ENCODE measurements around the gene MYBBP1A. TPM values are rescaled to one million over a fixed set of nuclear protein-coding genes. Genes with fewer than 3 reads are reported as not detected.

Gene MYBBP1A
- total and polyA plus RNA-seq, 2 experiments from 2014 or later = 42.4 to 56.4 TPM

DNA sequence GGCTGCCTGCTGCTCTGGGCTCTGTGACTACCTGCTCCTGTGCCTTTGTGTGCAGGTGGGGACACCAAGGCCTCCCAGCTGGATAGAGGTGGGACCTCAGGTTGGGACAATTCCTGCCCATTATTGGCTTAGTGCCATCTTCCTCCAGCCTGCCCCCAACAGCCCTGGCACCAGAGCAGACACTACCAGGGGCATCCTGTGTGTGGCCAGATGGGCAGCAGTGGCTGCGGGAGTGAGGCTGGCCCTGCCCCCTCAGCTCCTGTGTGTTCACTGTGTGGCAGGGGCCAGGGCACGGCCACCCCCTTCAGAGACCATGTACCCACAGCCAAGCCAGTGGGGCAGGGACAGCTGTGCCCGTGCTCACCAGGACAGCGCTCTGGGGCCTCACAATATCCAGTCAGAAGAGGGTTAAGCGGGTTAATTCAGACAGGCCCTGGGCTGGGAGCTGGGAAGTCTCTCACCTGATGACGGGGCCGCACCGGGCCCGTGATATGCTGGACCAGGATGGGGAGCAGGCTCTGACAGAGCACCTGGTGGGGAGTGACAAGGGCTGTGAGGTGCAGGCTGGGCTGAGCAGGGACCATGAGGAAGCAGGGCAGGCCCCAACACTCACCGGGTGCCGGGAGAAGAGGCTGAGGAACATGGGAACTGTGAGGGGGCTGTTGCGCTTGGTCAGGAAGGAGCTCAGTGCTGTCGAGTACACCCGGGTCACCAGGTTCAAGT lies 13.0 kb downstream of the MYBBP1A start:
- no peaks in the 10 kb centered on the region; the same call in 1 of the 2 replicates for H3K36me3 ChIP-seq (ENCODE audit: low read depth)
- no peaks in the 10 kb centered on the region for H3F3A ChIP-seq (ENCODE audit: insufficient read depth)
- in situ Hi-C loops (cut with MboI) = no loop called here
- no peak overlapping the region for H3K4me3 ChIP-seq
- no peaks in the 10 kb centered on the region for H3K79me2 ChIP-seq (ENCODE audit: insufficient read depth)
- no peaks in the 10 kb centered on the region for H3K4me1 ChIP-seq (ENCODE audit: insufficient read depth)
- H3K27me3 ChIP-seq (replicated peaks; ENCODE audit: insufficient read depth) = no peaks in the 10 kb centered on the region
- no peak overlapping the region for H2AFZ ChIP-seq
- 97% methylated on average over 13 to 14 of the region's 14 CpGs for WGBS, 2 experiments (ENCODE audit: low coverage in 1 of 2, low lambda C conversion rate in 2 of 2, missing lambda C conversion rate in 2 of 2)
- no peak overlapping the region for H3K27ac ChIP-seq
- H3K4me2 ChIP-seq (ENCODE audit: unreplicated experiment) = no peak overlapping the region
- DNase-seq = no peak
- TF ChIP-seq EZH2phosphoT487 (IDR thresholded peaks at IDR 0.05; ENCODE audit: insufficient read depth, low read depth) (no peak), EZH2 (IDR thresholded peaks at IDR 0.05; ENCODE audit: insufficient read depth, poor library complexity, severe bottlenecking) (no peak)
- H3K9me3 ChIP-seq (ENCODE audit: low read depth) = no peaks in the 10 kb centered on the region
- no peaks in the 10 kb centered on the region for H4K20me1 ChIP-seq (ENCODE audit: insufficient read depth)
- no peak overlapping the region for H3K9ac ChIP-seq
- no peaks in the 10 kb centered on the region for H3K9me2 ChIP-seq (ENCODE audit: insufficient read depth)

DNA sequence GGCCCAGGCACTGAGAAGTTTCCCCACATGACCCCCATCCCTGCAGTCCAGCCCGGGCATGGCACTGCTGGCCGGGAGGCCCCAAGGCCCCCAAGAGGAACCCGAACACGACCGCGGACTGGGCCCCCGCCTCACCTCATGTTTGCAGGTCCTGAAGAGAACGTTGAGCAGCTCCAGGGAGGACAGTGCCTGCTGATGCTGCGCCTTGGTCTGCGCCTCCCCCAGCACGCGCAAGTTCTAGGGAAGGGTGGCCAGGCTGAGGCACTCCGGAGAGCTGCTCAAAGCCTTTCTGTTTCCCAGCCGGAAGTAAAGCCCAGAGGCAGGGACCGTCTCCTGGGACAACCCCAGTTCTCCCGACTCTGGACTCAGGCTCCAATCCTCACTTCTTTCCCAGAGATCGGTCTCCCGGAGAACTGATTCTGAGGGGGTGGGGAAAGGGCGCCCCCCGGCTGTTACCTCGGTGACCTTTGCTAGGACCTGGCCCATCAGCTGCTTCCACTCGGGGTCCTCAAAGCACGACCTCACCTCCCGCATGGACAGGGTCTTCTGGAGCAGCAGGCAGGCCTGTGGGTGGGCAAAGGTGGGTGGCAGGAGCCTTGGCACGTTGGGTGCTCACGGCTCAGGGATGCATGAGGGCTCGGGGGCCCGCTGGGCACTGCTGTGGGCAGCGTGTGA lies 13.7 kb downstream of the MYBBP1A start:
- in situ Hi-C loops (cut with MboI) = no loop called here
- Histone ChIP-seq H3K4me2 (ENCODE audit: unreplicated experiment) (no peak overlapping the region), H3K27me3 (replicated peaks; ENCODE audit: insufficient read depth) (no peaks in the 10 kb centered on the region), H4K20me1 (ENCODE audit: insufficient read depth) (no peaks in the 10 kb centered on the region), H3K36me3 (ENCODE audit: low read depth) (no peaks in the 10 kb centered on the region), H2AFZ (no peak overlapping the region), H3F3A (ENCODE audit: insufficient read depth) (no peaks in the 10 kb centered on the region), H3K4me3 (no peak overlapping the region), H3K27ac (no peak overlapping the region), H3K9me2 (ENCODE audit: insufficient read depth) (no peaks in the 10 kb centered on the region), H3K9me3 (ENCODE audit: low read depth) (no peaks in the 10 kb centered on the region), H3K4me1 (ENCODE audit: insufficient read depth) (no peaks in the 10 kb centered on the region), H3K9ac (no peak overlapping the region), H3K79me2 (ENCODE audit: insufficient read depth) (no peaks in the 10 kb centered on the region)
- TF ChIP-seq EZH2 (IDR thresholded peaks at IDR 0.05; ENCODE audit: insufficient read depth, poor library complexity, severe bottlenecking) (no peak), EZH2phosphoT487 (IDR thresholded peaks at IDR 0.05; ENCODE audit: insufficient read depth, low read depth) (no peak)
- 95 to 96% methylated on average over 24 to 29 of the region's 29 CpGs for WGBS, 2 experiments (ENCODE audit: low coverage in 1 of 2, low lambda C conversion rate in 2 of 2, missing lambda C conversion rate in 2 of 2)
- no peak for DNase-seq

DNA sequence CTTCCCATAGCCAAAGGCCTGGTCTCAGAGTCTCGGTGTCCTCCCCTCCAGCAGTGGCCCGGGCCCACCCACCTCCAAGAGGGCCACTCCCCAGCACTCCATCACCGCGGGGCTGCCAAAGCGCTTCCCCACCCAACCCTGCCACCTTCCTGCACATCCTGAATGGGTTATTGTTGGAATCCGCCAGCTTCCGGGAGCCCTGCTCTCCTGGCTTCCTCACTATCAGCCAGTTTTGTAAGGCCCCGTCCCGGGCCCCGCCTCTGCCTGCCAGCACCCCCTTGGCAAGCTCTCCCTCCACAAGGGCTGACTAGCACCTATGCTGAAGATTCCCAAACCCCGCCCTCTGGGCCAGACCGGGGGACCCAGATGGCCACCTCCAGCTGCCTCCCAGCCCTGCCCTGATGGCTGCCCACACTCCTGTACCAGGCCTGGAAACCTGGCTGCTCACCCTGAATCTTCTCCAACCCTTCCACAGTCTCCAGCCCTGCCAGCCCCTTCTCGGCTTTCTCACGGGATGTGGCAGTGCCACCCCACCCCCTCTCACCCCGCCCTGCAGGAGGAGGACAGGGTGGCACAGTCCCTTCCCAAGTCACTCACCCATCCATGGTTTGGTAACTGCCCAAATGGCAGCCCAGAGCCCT lies 14.4 kb downstream of the MYBBP1A start:
- Histone ChIP-seq H3K4me2 (ENCODE audit: unreplicated experiment) (no peak overlapping the region), H3K27ac (no peak overlapping the region), H3K36me3 (ENCODE audit: low read depth) (no peaks in the 10 kb centered on the region), H3K9me3 (ENCODE audit: low read depth) (no peaks in the 10 kb centered on the region), H2AFZ (no peak overlapping the region), H3K79me2 (ENCODE audit: insufficient read depth) (no peaks in the 10 kb centered on the region), H3F3A (ENCODE audit: insufficient read depth) (no peaks in the 10 kb centered on the region), H3K27me3 (replicated peaks; ENCODE audit: insufficient read depth) (no peaks in the 10 kb centered on the region), H3K4me1 (ENCODE audit: insufficient read depth) (no peaks in the 10 kb centered on the region), H3K9me2 (ENCODE audit: insufficient read depth) (no peaks in the 10 kb centered on the region), H3K4me3 (no peak overlapping the region), H3K9ac (no peak overlapping the region), H4K20me1 (ENCODE audit: insufficient read depth) (no peaks in the 10 kb centered on the region)
- in situ Hi-C loops (cut with MboI) = no loop called here
- 86 to 87% methylated on average over 12 to 15 of the region's 15 CpGs for WGBS, 2 experiments (ENCODE audit: low coverage in 1 of 2, low lambda C conversion rate in 2 of 2, missing lambda C conversion rate in 2 of 2)
- no peak for DNase-seq
- TF ChIP-seq EZH2phosphoT487 (IDR thresholded peaks at IDR 0.05; ENCODE audit: insufficient read depth, low read depth) = no peak
- no peak for TF ChIP-seq EZH2 (IDR thresholded peaks at IDR 0.05; ENCODE audit: insufficient read depth, poor library complexity, severe bottlenecking)

DNA sequence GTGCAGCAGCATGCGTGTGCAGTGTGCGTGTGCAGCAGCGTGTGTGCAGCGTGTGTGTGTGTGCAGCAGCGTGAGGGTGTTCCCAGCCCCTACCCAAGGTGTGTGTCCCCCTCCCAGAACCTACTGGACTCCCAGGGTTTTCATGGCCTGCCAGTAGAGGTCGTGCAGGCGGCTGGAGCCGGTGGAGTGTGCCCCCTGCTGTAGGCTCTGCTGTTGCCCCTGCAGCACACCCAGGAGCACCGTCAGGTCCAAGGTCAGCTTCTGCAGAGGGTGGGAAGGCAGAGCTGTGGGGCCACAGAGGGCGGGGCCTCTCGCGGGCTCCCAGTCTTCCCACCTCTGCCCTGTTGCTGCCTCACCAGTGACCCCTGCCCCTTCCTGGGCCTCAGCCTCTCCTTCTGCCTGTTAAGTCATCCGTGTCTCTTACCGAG lies 14.9 kb downstream of the MYBBP1A start:
- Histone ChIP-seq H3K9me2 (ENCODE audit: insufficient read depth) (no peaks in the 10 kb centered on the region), H2AFZ (no peak overlapping the region), H4K20me1 (ENCODE audit: insufficient read depth) (no peaks in the 10 kb centered on the region), H3K4me1 (ENCODE audit: insufficient read depth) (no peaks in the 10 kb centered on the region), H3K4me3 (no peak overlapping the region), H3K27ac (no peak overlapping the region), H3K4me2 (ENCODE audit: unreplicated experiment) (no peak overlapping the region), H3K9ac (no peak overlapping the region), H3F3A (ENCODE audit: insufficient read depth) (no peaks in the 10 kb centered on the region), H3K36me3 (ENCODE audit: low read depth) (no peaks in the 10 kb centered on the region), H3K9me3 (ENCODE audit: low read depth) (no peaks in the 10 kb centered on the region), H3K27me3 (replicated peaks; ENCODE audit: insufficient read depth) (no peaks in the 10 kb centered on the region), H3K79me2 (ENCODE audit: insufficient read depth) (no peaks in the 10 kb centered on the region)
- TF ChIP-seq EZH2 (IDR thresholded peaks at IDR 0.05; ENCODE audit: insufficient read depth, poor library complexity, severe bottlenecking) = no peak
- no peak for TF ChIP-seq EZH2phosphoT487 (IDR thresholded peaks at IDR 0.05; ENCODE audit: insufficient read depth, low read depth)
- no peak for DNase-seq
- 82 to 87% methylated on average over 13 to 14 of the region's 14 CpGs for WGBS, 2 experiments (ENCODE audit: low coverage in 1 of 2, low lambda C conversion rate in 2 of 2, missing lambda C conversion rate in 2 of 2)
- in situ Hi-C loops (cut with MboI) = no loop called here

Measured in GM23248 (cell line).